COLO668 (cell line): Measurements from ENCODE around the gene ZNF559.
A peak's percentile ranks its signal among the peaks of the same experiment; 100 is the strongest.
"Not testable (repeated sequence)": the region's sequence is repeated elsewhere in the genome, so short reads cannot be mapped to it uniquely, and the experiment has no call there.

Experiments used
- DNase-seq: peaks from one replicate; lab custom pipeline; 2025; ENCODE audit not compliant: unreplicated experiment; lab: John Stamatoyannopoulos, UW

ZNF559 gene

GRCh38 chr19:9323919-9324583 is at the start of gene ZNF559:
ZNF559 (plus strand) TSS chr19:9324179; CDS start chr19:9338550, 14,371 bp downstream.
- DNase-seq, result peak; percentile 96

DNA sequence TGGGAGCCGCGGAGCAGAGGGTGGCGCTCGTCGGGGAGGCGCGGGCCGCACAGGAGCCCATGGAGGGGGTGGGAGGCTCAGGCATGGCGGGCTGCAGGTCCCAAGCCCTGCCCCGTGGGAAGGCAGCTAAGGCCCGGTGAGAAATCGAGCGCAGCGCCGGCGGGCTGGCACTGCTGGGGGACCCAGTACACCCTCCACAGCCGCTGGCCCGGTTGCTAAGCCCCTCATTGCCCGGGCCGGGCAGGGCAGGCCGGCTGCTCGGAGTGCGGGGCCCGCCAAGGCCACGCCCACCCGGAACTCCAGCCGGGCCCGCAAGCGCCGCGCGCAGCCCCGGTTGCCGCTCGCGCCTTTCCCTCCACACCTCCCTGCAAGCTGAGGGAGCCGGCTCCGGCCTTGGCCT is 40.5 kb upstream of the ZNF559 start:
- not testable (repeated sequence) for DNase-seq

DNA sequence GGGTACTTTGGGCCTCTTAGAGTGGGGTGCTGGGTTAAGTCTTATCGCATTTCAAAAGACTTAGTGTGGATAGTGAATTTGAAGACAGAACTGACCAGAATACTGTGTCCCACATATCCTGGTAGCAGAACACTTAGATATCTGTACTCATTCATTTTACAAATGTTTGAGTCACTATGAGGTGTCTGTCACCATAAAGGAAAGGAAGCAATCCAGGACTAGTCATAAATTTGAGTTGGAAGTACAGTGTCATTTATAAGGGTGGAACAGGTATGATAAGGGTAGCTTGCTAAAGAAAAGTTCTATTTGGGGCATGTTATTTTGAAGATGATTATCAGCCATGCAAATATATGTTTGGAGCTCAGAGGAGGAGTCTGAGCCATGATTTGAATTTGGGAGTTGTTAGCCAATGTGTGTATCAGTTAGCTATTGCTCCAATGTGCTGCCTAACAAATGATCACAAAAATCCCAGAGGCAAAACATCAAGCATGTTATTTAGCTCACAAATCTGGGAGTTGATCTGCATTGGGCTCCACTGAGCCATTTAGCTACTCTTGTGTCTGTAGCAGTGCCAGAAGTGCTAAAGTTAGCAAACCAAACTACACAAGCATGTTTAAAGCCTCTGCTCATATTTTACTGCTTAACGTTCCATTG is 34.6 kb upstream of the ZNF559 start:
- DNase-seq, result no peak

DNA sequence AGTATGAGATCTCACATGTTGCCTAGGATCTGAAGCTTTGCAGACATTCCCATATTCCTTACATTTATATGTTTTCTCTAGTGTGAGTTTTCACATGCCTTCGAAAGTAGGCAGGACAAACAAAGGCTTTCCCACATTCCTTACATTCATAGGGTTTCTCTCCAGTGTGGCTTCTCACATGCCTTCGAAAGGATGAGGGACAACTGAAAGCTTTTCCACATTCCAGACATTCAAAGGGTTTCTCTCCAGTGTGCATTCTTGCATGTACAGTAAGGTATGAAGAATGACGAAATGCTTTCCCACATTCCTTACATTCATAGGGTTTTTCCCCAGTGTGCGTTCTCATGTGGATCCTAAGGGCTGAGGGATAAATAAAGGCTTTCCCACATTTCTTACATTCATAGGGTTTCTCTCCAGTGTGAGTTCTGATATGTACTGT is 28.5 kb upstream of the ZNF559 start:
- no peak for DNase-seq

DNA sequence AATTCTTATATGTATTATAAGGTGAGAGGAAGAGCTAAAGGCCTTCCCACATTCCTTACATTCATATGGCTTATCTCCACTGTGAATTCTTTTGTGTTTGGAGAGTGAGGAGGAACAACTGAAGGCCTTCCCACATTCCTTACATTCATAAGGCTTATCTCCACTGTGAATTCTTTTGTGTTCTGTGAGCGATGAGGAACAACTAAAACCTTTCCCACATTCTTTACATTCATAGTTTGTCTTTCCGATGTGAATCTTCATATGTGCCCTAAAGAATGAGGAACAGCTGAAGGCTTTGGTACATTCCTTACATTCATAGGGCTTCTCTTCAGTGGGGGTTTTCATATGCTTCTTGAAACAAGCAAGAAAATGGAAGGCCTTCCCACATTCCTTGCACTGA is 27.6 kb upstream of the ZNF559 start:
- no peak for DNase-seq

DNA sequence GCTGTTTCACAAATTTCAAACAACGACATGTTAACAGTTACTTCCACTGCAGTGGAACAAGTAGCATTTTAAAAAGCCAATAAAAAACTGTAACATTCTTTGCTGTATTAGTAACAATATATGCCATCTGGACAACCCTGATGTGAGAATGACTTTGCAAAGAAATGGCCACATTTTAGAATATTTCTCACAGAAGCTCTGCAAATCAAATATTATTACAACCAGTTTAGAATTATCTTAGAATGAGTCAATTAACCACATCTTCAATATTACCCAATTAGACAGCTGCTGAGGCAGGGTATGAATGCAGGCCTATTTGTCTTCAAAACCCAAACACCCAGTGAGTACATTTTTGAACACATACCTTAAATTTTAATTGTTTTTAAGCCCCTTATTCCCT is 17.5 kb upstream of the ZNF559 start:
- DNase-seq, result no peak

DNA sequence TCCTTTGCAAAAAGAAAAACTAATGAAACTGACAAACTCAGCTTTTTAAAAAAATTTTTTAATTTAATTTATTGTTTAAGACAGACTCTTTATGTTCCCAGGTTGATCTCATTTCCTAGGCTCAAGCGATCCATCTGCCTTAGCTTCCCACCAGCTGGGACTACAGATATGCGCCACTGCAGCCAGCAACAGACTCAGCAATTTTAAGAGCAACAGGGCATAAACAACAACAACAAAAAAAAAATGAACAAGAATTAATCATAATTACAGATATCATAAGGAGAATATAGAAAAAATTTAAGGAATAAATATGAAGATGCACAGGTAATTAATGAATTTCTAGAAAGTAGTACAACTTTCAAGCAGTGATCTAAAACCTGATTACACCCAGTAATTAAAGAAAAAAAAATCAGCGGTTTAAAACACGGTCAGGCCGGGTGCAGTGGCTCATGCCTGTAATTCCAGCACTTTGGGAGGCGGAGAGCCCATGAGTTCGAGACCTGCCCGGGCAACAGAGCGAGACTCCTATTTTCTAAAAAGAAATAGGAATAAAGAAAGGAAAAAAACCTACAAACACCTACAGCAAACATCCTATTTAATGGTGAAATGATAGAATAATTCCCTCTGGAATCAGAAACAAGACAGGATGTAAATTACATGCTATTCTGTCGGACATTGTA is 15.7 kb upstream of the ZNF559 start:
- no peak for DNase-seq

GRCh38 chr19:9309139-9309973 is 14.6 kb upstream of the ZNF559 start, which contains the start of gene ZNF699:
ZNF699 (minus strand) TSS chr19:9309838; CDS start chr19:9305119, 4,719 bp downstream.
- DNase-seq, result peak; percentile 98

GRCh38 chr19:9309974-9310446 is 14.0 kb upstream of the ZNF559 start:
- peak; percentile 93 for DNase-seq

DNA sequence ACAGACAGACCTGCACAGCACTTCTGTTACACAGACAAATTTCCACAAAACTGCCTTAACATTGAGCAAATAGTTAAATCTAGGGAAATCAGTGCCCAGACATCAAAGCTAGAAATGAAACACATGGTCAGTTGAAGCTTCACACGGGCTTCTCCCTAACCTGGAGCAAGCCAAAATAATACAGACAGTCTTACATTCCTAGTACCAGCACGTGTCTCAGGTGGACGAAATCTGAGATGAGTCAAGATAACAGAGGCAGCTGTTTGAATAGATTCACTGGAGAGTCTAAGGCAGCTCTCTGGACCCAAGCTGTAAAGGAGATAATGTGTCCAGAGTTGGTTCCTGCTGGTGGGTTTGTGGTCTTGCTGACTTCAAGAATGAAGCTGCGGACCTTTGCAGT is 10.2 kb upstream of the ZNF559 start:
- no peak for DNase-seq

- DNase-seq, result no peak
Observed at GRCh38 chr19:9321338-9321737, 2.6 kb upstream of the ZNF559 start.

DNA sequence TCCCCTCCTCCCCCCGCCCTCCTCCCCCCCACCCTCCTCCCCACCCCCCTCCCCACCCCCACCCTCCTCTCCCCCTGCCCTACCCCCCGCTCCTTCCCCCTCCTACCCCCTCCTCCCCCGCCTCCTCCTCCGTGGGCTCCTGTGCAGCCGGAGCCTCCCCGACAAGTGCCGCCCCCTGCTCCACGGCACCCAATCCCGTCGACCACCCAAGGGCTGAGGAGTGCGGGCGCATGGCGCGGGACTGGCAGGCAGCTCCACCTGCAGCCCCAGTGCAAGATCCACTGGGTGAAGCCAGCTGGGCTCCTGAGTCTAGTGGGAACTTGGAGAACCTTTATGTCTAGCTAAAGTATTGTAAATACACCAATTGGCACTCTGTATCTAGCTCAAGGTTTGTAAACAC is 2.2 kb upstream of the ZNF559 start:
- not testable (repeated sequence) for DNase-seq

DNA sequence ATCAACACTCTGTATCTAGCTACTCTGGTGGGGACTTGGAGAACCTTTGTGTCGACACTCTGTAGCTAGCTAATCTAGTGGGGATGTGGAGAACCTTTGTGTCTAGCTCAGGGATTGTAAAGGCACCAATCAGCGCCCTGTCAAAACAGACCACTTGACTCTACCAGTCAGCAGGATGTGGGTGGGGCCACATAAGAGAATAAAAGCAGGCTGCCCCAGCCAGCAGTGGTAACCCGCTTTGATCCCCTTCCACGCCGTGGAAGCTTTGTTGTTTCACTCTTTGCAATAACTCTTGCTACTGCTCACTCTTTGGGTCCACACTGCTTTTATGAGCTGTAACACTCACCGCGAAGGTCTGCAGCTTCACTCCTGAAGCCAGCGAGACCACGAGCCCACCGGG is 1.8 kb upstream of the ZNF559 start:
- not testable (repeated sequence) for DNase-seq

DNA sequence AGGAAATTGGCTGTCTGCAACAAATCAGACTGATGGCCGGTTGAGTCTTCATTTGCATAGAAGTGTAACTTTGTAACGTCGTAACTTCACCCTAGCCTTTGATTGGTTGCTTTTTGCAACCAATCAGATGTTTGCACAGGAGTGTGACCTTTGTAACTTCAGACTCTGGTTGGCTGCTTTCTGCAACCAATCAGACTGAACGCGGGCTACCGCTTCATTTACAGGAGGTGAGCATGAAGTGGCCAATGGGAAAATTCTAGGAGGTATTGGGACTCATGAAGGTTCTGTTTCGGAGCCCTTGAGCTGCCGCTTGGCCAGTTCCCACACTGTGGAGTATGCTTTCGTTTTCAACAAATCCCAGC is 441 bp upstream of the ZNF559 start:
- DNase-seq, result peak; percentile 63

DNA sequence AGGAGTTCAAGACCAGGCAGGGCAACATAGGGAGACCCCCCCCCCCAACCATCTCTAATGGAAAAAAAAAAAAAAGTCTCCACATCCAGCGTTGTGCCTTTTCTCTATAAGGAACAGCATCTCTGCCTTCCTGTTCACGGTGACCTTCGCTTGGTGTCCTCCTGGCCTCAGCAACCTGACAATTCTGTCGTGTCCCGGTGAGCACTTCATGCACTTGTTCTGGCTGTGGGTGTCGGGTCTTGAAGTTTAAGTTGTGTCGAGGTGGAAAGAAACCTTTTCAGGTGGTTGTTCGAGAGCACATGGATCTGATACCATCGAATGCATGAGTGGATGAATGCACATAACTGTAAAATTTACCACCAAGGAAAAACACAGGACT is 594 bp downstream of the ZNF559 start:
- DNase-seq, result no peak

- DNase-seq, result no peak
Observed at GRCh38 chr19:9329999-9330398, 6.0 kb downstream of the ZNF559 start.

- DNase-seq, result no peak
Observed at GRCh38 chr19:9342610-9343304, 18.8 kb downstream of the ZNF559 start.

GRCh38 chr19:9345005-9345404 is 21.0 kb downstream of the ZNF559 start:
- no peak for DNase-seq

DNA sequence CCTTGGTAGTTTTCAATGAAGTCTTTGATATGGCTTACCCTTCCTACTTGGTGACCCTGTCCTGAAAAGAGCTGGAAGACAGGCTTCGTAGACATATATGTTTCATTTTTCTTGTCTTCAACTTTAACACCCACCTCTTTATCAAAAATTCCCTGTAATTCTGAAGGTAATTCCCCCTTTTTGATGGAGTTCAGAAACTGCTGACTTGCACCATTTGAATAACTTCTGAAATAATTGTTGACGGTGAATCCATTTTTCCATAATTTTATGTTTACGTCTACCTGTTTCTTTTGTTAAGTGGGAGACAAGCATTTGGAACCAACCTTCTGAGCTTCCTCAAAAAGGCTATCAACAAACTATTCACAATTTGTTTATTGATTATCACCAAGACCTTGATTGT is 24.3 kb downstream of the ZNF559 start:
- DNase-seq, result no peak

GRCh38 chr19:9348671-9349070 is 24.7 kb downstream of the ZNF559 start:
- DNase-seq, result no peak

DNA sequence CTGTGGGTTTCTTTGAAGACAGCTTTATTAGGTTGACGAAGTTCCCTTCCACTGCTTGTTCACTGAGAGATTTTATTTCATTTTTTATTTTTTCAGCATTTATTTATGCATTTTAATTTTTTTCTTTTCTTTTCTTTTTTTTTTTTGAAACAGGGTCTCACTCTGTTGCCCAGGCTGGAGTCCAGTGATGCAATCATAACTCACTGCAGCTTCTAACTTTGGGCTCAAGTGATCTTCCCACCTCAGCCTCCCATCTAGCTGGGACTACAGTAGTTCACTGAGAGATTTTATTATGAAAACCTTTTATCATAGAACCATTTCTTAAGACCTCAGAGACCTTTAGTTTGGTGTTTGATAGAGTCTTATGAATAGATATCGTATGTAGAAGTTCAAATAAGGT is 28.5 kb downstream of the ZNF559 start:
- no peak for DNase-seq
